NB4 (cell line): Measurements from ENCODE around the gene C19orf38.

ENCODE experiments used
- DNase-seq: peaks from one replicate; pipeline ENCODE4 v3.0.0; 2010; ENCODE audit warnings: low read depth
- H3K4me3 ChIP-seq: one replicate; pipeline ENCODE4 v1.5.1; 2011; ENCODE audit warnings: mild to moderate bottlenecking, low read depth, low read length, moderate library complexity
- CTCF ChIP-seq: IDR thresholded peaks from one replicate; pipeline ENCODE4 v1.5.1; 2012; ENCODE audit warnings: low read depth, low read length
- MAX ChIP-seq: IDR thresholded peaks from 2 replicates; pipeline ENCODE4 v1.6.1; 2011; ENCODE audit warnings: low read depth, low read length
- MYC ChIP-seq: IDR thresholded peaks from 2 replicates; pipeline ENCODE4 v1.6.1; 2011; ENCODE audit warnings: low read depth, low read length
- POLR2A ChIP-seq: IDR thresholded peaks from 2 replicates; pipeline ENCODE4 v1.6.1; 2011; ENCODE audit warnings: mild to moderate bottlenecking; ENCODE audit not compliant: insufficient read length; ENCODE audit errors: extremely low read depth

The C19orf38 gene

GRCh38 chr19:10878253-10878652, 30.0 kb downstream of the C19orf38 start:
- no peak for TF ChIP-seq MAX
- no peak for TF ChIP-seq MYC
- no peak for TF ChIP-seq CTCF
- no peak for TF ChIP-seq POLR2A
- no peak for DNase-seq
- H3K4me3 ChIP-seq = no peak overlapping the region

- no peak for DNase-seq
- H3K4me3 ChIP-seq = no peak overlapping the region
- TF ChIP-seq MAX (no peak), CTCF (no peak)
Observed at GRCh38 chr19:10881403-10882107, 33.3 kb downstream of the C19orf38 start.

GRCh38 chr19:10882108-10882457, 33.9 kb downstream of the C19orf38 start:
- no peak overlapping the region for H3K4me3 ChIP-seq
- DNase-seq = no peak

GRCh38 chr19:10884274-10884673, 36.1 kb downstream of the C19orf38 start:
- H3K4me3 ChIP-seq = no peak overlapping the region
- TF ChIP-seq POLR2A (no peak), CTCF (no peak), MAX (no peak), MYC (no peak)
- DNase-seq = no peak

More at GRCh38 chr19:10882108-10882457, 33.9 kb downstream of the C19orf38 start:
- no peak for TF ChIP-seq CTCF

- no peak overlapping the region for H3K4me3 ChIP-seq
- no peak for DNase-seq
- TF ChIP-seq MYC = no peak
- no peak for TF ChIP-seq MAX
- no peak for TF ChIP-seq POLR2A
- TF ChIP-seq CTCF = no peak
Observed at GRCh38 chr19:10885201-10886169, 37.3 kb downstream of the C19orf38 start.
